ENCODE measurements around the gene SOX13. TPM values are rescaled to one million over a fixed set of nuclear protein-coding genes. Genes with fewer than 3 reads are reported as not detected.

The SOX13 gene
- total RNA-seq, 4 donors from 2014 or later: 51.8 to 108 (median 105) TPM

- H3K27ac ChIP-seq: peak overlapping the region in 3 of 4 donors; percentile 85 to 97 (median 95)
- H3K9me3 ChIP-seq: no peaks in the 10 kb centered on the region
- DNase-seq (ENCODE audit: low spot score in 2 of 2): no peak
- TF ChIP-seq CTCF (IDR thresholded peaks at IDR 0.05): no peak
- peak overlapping the region in 2 of 4 donors; percentile 72 to 79 for H3K4me3 ChIP-seq
- no peaks in the 10 kb centered on the region for H3K27me3 ChIP-seq
- H3K4me1 ChIP-seq: peaks cover 0 to 66% (median 49%) of the 10 kb centered on the region in 4 donors
- 66 to 76% methylated on average over 4 of the region's 4 CpGs for WGBS, 2 donors
- no peaks in the 10 kb centered on the region for H3K36me3 ChIP-seq
These were observed 3.3 kb downstream of the SOX13 start for GRCh38 chr1:204075890-204076846.

GRCh38 chr1:204076891-204077290, 4.0 kb downstream of the SOX13 start:
- H3K4me1 ChIP-seq: peaks cover 0 to 74% (median 56%) of the 10 kb centered on the region in 4 donors

GRCh38 chr1:204077979-204078696, 5.2 kb downstream of the SOX13 start:
- Histone ChIP-seq H3K9me3 (no peaks in the 10 kb centered on the region), H3K4me1 (peaks cover 0 to 79% (median 65%) of the 10 kb centered on the region in 4 donors), H3K4me3 (peak overlapping the region in 1 of 4 donors; percentile 10), H3K27me3 (no peaks in the 10 kb centered on the region), H3K27ac (peak overlapping the region; percentile 40 to 97 (median 83)), H3K36me3 (no peaks in the 10 kb centered on the region)
- no peak for DNase-seq (ENCODE audit: low spot score in 2 of 2)
- TF ChIP-seq EP300 (IDR thresholded peaks at IDR 0.05) (no peak), CTCF (IDR thresholded peaks at IDR 0.05) (no peak), POLR2A (IDR thresholded peaks at IDR 0.05) (no peak)
- 43 to 48% methylated on average over 17 of the region's 17 CpGs for WGBS, 2 donors

More at GRCh38 chr1:204076891-204077290, 4.0 kb downstream of the SOX13 start:
- DNase-seq (ENCODE audit: low spot score in 2 of 2): no peak
- no peaks in the 10 kb centered on the region for H3K27me3 ChIP-seq
- H3K27ac ChIP-seq: peak overlapping the region in 3 of 4 donors; percentile 26 to 97 (median 95)
- 89 to 100% methylated on average over 1 of the region's 1 CpG for WGBS, 2 donors
- peak overlapping the region in 1 of 4 donors; percentile 72 for H3K4me3 ChIP-seq
- no peak for TF ChIP-seq EP300 (IDR thresholded peaks at IDR 0.05)
- no peak for TF ChIP-seq POLR2A (IDR thresholded peaks at IDR 0.05)
- no peak for TF ChIP-seq CTCF (IDR thresholded peaks at IDR 0.05)
- H3K9me3 ChIP-seq: no peaks in the 10 kb centered on the region
- no peaks in the 10 kb centered on the region for H3K36me3 ChIP-seq

- no peaks in the 10 kb centered on the region for H3K9me3 ChIP-seq
- peak overlapping the region in 1 of 4 donors; percentile 24 for H3K4me3 ChIP-seq
- H3K27me3 ChIP-seq: no peaks in the 10 kb centered on the region
- no peaks in the 10 kb centered on the region for H3K36me3 ChIP-seq
- no peak for TF ChIP-seq CTCF (IDR thresholded peaks at IDR 0.05)
- no peak for TF ChIP-seq POLR2A (IDR thresholded peaks at IDR 0.05)
- TF ChIP-seq EP300 (IDR thresholded peaks at IDR 0.05): no peak
- H3K27ac ChIP-seq: peak overlapping the region; percentile 80 to 97 (median 88)
- no peak for DNase-seq (ENCODE audit: low spot score in 2 of 2)
- H3K4me1 ChIP-seq: peaks cover 0 to 94% (median 77%) of the 10 kb centered on the region in 4 donors
- 56 to 77% methylated on average over 3 of the region's 3 CpGs for WGBS, 2 donors
These were observed 6.7 kb downstream of the SOX13 start for GRCh38 chr1:204079608-204079999.

Measured in tibial nerve (tissue), 4 donors.